HG02623 (cell line): ENCODE measurements around the gene SLC25A22.

Experiments
- ATAC-seq: cut with Tn5 transposase; IDR thresholded peaks from one replicate; pipeline ENCODE4 v1.9.1; 2021; ENCODE audit warnings: moderate library complexity; ENCODE audit not compliant: unreplicated experiment

Gene SLC25A22

GRCh38 chr11:791658-792534, 6.2 kb downstream of the SLC25A22 start:
- no peak for ATAC-seq

- no peak for ATAC-seq
These were observed 7.1 kb downstream of the SLC25A22 start for GRCh38 chr11:790721-791564.

GRCh38 chr11:789943-790342, 8.1 kb downstream of the SLC25A22 start, which contains the start of gene CEND1:
Gene CEND1 (minus strand): TSS chr11:790090. CDS start chr11:788576, 1,514 bp downstream.
- ATAC-seq = no peak

GRCh38 chr11:788953-789940, 8.8 kb downstream of the SLC25A22 start:
- no peak for ATAC-seq

GRCh38 chr11:788009-788640, 10.0 kb downstream of the SLC25A22 start:
- ATAC-seq = no peak

GRCh38 chr11:787084-787675, 10.9 kb downstream of the SLC25A22 start:
- ATAC-seq = no peak

GRCh38 chr11:786235-787083, 11.6 kb downstream of the SLC25A22 start:
- no peak for ATAC-seq

GRCh38 chr11:783581-784015, 14.5 kb downstream of the SLC25A22 start:
- no peak for ATAC-seq

GRCh38 chr11:782264-783174, 15.6 kb downstream of the SLC25A22 start:
- ATAC-seq = no peak

- no peak for ATAC-seq
These were observed 18.0 kb downstream of the SLC25A22 start for GRCh38 chr11:779955-780532.

- no peak for ATAC-seq
These were observed 18.8 kb downstream of the SLC25A22 start for GRCh38 chr11:778976-779954.

- ATAC-seq = peak; percentile 76
These were observed 20.5 kb downstream of the SLC25A22 start, which contains the start of gene GATD1 for GRCh38 chr11:777288-778255. Gene GATD1 (minus strand): TSS chr11:777487. CDS start chr11:777462, 25 bp downstream.

- ATAC-seq = peak; percentile 31
These were observed 21.4 kb downstream of the SLC25A22 start for GRCh38 chr11:776561-777287.

GRCh38 chr11:776263-776560, 21.9 kb downstream of the SLC25A22 start:
- no peak for ATAC-seq
